Measurements from ENCODE around the gene ARHGAP27.

DNA sequence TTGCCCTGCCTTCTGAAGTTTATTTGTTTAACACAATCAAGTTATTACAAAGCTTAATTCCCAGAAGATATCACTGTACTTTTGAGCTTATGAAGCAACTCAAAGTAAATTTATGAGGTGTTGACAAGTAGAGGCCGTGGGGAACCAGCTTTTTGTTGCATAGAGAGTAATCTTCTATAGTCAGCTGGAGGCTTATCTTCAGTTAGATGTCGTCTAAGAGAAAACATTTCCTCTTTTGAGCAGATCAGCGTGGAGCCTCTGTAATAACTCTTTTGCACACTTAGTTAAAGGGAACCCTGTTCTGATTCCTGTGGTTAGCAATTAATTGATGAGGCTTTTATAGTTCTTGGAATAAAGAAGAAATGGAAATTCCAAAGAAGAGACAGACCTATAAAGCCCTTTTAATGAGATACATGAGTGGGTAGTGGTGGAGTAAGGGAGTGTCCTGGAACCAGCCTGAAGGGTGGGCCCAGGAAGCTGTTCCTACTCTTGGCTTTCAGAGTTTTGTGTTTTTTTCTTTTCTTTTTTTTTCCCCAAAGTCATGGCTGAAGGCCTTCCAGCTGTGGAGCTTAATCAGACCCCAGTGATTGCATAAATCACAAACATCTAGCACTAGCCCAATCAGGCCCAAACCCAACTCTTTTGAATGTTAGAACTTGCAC is 87.0 kb downstream of the ARHGAP27 start:
- TF ChIP-seq, protein P1, sequence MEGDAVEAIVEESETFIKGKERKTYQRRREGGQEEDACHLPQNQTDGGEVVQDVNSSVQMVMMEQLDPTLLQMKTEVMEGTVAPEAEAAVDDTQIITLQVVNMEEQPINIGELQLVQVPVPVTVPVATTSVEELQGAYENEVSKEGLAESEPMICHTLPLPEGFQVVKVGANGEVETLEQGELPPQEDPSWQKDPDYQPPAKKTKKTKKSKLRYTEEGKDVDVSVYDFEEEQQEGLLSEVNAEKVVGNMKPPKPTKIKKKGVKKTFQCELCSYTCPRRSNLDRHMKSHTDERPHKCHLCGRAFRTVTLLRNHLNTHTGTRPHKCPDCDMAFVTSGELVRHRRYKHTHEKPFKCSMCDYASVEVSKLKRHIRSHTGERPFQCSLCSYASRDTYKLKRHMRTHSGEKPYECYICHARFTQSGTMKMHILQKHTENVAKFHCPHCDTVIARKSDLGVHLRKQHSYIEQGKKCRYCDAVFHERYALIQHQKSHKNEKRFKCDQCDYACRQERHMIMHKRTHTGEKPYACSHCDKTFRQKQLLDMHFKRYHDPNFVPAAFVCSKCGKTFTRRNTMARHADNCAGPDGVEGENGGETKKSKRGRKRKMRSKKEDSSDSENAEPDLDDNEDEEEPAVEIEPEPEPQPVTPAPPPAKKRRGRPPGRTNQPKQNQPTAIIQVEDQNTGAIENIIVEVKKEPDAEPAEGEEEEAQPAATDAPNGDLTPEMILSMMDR (optimal IDR thresholded peaks at IDR 0.05 in 1 of 3, IDR thresholded peaks at IDR 0.05 in 1 of 3, conservative IDR thresholded peaks at IDR 0.05 in 1 of 3; ENCODE audit: extremely low read depth in 1 of 3, insufficient read depth in 2 of 3, low read length in 3 of 3): no peak
- TF ChIP-seq EZH2 (IDR thresholded peaks at IDR 0.05; ENCODE audit: low read length): no peak
